GM06990 (cell line): ENCODE results near the gene GPR137.

Source experiments
- DNase-seq: peaks from one replicate; pipeline ENCODE4 v3.0.0-alpha.2; 2011; ENCODE audit not compliant: insufficient read length; ENCODE audit errors: extremely low read depth
- H3K27me3 ChIP-seq: replicated peaks from 2 replicates; pipeline ENCODE4 v1.6.0; 2011; ENCODE audit warnings: low read length; ENCODE audit not compliant: control insufficient read depth, insufficient read depth
- H3K36me3 ChIP-seq: 2 replicates; pipeline ENCODE4 v1.5.1; 2011; ENCODE audit warnings: low read length; ENCODE audit not compliant: control insufficient read depth, insufficient read depth
- H3K4me3 ChIP-seq: replicated peaks from 2 replicates; pipeline ENCODE4 v1.5.1; 2011; ENCODE audit warnings: low read depth, mild to moderate bottlenecking, control low read depth, low read length
- CTCF ChIP-seq: IDR thresholded peaks from 2 replicates; pipeline ENCODE4 v1.5.1; 2011; ENCODE audit warnings: low read length, control low read depth, mild to moderate bottlenecking, inconsistent platforms; ENCODE audit not compliant: insufficient read depth, poor library complexity, severe bottlenecking

GPR137 gene

GRCh38 chr11:64268893-64269539, 16.6 kb upstream of the GPR137 start:
- peak; percentile 72 for DNase-seq

DNA sequence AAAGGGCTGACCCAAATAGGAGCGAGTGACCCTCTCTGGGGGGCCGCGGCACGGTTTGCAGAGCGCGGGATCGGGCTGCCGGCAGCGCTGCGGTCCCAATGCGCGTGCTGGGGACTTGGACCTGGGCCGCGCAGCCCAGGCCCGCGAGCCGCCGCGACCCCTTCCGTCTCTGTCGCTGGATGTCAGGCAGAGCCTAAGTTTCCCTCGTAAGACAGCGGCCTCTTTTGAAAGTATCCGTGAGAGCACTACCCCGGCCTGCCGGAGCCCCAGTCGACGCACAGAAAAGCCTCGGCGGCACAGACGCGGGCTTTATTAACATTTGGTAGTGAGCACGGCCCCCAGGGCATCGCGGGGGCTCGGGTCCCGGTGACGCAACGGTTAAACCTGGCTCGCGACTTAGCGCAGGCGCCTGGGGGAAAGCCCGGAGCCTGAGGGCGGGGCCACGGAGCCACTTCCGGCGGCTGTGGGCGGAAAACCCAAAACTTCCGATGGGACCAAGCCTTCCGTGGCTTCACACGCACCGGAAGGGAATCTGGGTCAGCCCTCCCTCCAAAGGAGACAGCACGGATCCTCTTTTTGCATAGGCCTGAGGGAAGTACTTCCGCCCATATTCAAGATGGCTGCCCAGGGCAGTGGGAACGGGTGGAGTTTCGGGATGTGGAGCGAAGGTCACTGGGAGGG, 16.0 kb upstream of the GPR137 start:
- no peaks in the 10 kb centered on the region for H3K27me3 ChIP-seq
- H3K4me3 ChIP-seq: peak overlapping the region; percentile 65
- peaks cover 2% of the 10 kb centered on the region for H3K36me3 ChIP-seq
- DNase-seq: peak; percentile 99
- no peak for TF ChIP-seq CTCF

More at GRCh38 chr11:64268893-64269539, 16.6 kb upstream of the GPR137 start:
- peaks cover 2% of the 10 kb centered on the region for H3K36me3 ChIP-seq
- no peaks in the 10 kb centered on the region for H3K27me3 ChIP-seq
- H3K4me3 ChIP-seq: peak overlapping the region; percentile 65
- no peak for TF ChIP-seq CTCF

DNA sequence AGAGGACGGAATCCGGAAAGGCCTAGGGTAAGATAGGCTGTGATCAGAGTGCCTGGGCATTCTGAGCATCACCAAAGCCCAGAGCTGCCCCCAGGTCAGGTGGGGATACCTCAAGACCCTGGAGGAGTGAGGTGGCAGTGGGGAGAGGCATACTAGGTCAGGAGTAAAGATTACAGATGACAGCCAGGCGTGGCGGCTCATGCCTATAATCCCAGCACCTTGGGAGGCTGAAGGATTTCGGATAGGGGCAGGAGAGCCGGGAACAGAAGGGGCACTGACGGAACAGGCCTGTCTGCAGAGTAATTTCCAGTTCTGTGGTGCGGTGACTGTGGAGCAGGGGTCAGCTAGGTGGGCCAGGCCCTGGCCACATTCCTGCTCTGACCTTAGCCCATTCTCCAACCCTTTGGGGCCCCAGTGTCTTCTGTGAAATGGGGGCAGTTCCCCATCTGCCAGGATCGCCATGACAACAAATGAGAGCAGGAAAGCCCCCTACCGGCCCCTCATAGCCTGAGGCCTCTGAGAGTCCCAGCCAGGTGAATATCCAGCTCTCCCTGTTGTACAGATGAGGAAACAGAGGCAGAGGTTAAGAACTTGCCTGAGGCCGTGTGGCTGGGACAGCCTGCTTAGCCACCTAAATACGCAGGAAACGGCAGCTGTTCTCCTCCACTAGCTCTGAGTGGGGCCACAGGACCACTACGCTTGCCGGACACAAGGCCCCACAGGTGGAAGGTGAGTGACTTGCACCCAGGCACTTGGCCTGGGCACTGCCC, 10.4 kb upstream of the GPR137 start:
- DNase-seq: peak; percentile 0
- H3K4me3 ChIP-seq: no peak overlapping the region
- TF ChIP-seq CTCF: no peak
- no peaks in the 10 kb centered on the region for H3K27me3 ChIP-seq
- peaks cover 12% of the 10 kb centered on the region for H3K36me3 ChIP-seq

GRCh38 chr11:64275841-64276240, 9.8 kb upstream of the GPR137 start:
- no peak for DNase-seq
- H3K27me3 ChIP-seq: no peaks in the 10 kb centered on the region
- no peak for TF ChIP-seq CTCF
- peaks cover 12% of the 10 kb centered on the region for H3K36me3 ChIP-seq
- no peak overlapping the region for H3K4me3 ChIP-seq

DNA sequence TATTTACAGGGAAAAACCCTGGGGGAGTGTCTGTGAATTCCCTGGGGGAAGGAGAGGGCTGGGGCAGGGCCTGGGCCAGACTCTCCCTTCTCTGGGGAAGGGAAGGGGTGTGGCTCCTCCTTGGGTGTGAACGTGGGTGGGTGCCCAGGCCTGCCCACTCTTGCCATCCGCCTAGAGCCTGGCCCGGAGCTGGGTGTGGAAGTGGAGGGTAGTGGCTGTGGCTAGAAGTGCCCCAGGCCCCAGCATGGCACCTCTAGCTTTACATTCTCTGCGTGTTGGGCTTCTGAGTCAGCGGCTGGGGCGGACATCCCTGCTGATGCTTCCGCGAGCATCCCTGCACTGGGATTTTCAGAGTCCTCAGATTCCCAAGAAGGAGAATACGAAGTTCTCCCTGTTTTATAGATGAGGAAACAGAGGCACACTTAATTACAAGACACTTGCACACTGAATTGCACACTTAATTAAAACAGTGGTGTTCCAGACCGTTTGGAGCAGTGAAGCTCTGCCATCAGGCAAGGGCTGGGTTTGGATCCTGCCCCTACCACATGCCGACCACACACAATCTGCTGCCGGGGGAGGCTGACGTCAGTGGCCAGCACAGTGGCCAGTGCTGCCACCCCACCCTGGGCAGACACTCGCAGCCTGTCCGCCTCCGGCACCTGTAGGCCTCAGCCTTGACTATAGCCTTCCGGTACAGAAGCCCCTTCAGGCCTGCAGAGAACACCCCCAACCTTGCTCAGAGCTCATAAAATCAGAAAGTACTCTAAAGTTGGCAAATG, 8.8 kb upstream of the GPR137 start:
- peak; percentile 2 for DNase-seq
- peaks cover 12% of the 10 kb centered on the region for H3K36me3 ChIP-seq

More for the DNA sequence above, 8.8 kb upstream of the GPR137 start:
- Histone ChIP-seq H3K27me3 (no peaks in the 10 kb centered on the region), H3K4me3 (no peak overlapping the region)
- no peak for TF ChIP-seq CTCF
